RWPE2 (cell line): Measurements from ENCODE around the gene CCNB3.
"Not testable (repeated sequence)": the region's sequence is repeated elsewhere in the genome, so short reads cannot be mapped to it uniquely, and the experiment has no call there.

Experiments used
- ATAC-seq: fragments of 200-7000 bp; cut with Tn5 transposase; 3 replicates; pipeline ENCODE4 v1.9.1; 2021; ENCODE audit warnings: low read depth
- DNase-seq: peaks from one replicate; pipeline ENCODE4 v3.0.0-alpha.2; 2020; ENCODE audit warnings: low spot score
- H3K27ac ChIP-seq: fragments of 450-650 bp; 2 replicates; pipeline ENCODE4 v1.5.1; 2017; ENCODE audit warnings: mild to moderate bottlenecking; ENCODE audit not compliant: poor library complexity, severe bottlenecking
- H3K27me3 ChIP-seq: fragments of 250-450 bp; sonication (Bioruptor Pico); 2 replicates; pipeline ENCODE4 v1.5.1; 2021; ENCODE audit warnings: mild to moderate bottlenecking, moderate library complexity; ENCODE audit not compliant: insufficient read depth, poor library complexity, severe bottlenecking
- H3K36me3 ChIP-seq: fragments of 250-450 bp; sonication (Bioruptor Pico); 2 replicates; pipeline ENCODE4 v1.5.1; 2020; ENCODE audit warnings: low read depth, mild to moderate bottlenecking, moderate library complexity
- H3K4me1 ChIP-seq: fragments of 250-450 bp; sonication (Bioruptor Pico); 2 replicates; pipeline ENCODE4 v1.5.1; 2021; ENCODE audit warnings: mild to moderate bottlenecking, moderate library complexity; ENCODE audit not compliant: insufficient read depth, poor library complexity, severe bottlenecking
- H3K4me3 ChIP-seq: fragments of 250-450 bp; sonication (Bioruptor Pico); 2 replicates; pipeline ENCODE4 v1.5.1; 2021; ENCODE audit warnings: mild to moderate bottlenecking, moderate library complexity; ENCODE audit not compliant: severe bottlenecking
- H3K9me3 ChIP-seq: fragments of 250-450 bp; sonication (Bioruptor Pico); 2 replicates; pipeline ENCODE4 v1.5.1; 2021; ENCODE audit warnings: mild to moderate bottlenecking, moderate library complexity; ENCODE audit not compliant: severe bottlenecking
- CTCF ChIP-seq: fragments of 450-650 bp; IDR thresholded peaks from one replicate; pipeline ENCODE4 v1.5.1; 2017; ENCODE audit warnings: mild to moderate bottlenecking, moderate library complexity; ENCODE audit not compliant: poor library complexity, severe bottlenecking

CCNB3 gene

GRCh38 chrX:50206753-50207152, 2.2 kb downstream of the CCNB3 start:
- DNase-seq (no peak), ATAC-seq (no peak)
- H3K27ac ChIP-seq: no peak overlapping the region
- H3K9me3 ChIP-seq: no peaks in the 10 kb centered on the region
- H3K4me3 ChIP-seq: no peak overlapping the region
- no peaks in the 10 kb centered on the region for H3K36me3 ChIP-seq
- TF ChIP-seq CTCF: no peak
- H3K27me3 ChIP-seq: no peaks in the 10 kb centered on the region
- H3K4me1 ChIP-seq: no peaks in the 10 kb centered on the region

DNA sequence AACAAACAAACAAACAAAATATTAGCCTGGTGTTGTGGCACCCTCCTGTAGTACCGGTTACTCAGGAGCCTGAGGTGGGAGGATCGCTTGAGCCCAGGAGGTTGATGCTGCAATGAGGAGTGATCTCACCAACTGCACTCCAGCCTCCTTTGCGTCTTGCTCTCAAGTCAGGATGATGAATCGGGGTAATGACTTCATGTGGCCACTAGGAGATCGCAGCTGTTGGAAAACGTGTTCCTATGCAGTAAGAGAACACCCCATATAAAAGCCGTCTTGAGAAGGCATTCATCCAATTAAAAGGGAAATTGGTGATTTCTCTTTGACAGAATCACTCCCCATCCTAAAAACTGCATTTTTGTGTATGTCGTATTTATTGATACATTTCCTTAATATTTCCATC, 6.9 kb downstream of the CCNB3 start:
- no peak for DNase-seq
- no peak for ATAC-seq
- H3K27ac ChIP-seq: no peak overlapping the region
- no peak for TF ChIP-seq CTCF
- no peaks in the 10 kb centered on the region for H3K4me1 ChIP-seq
- H3K4me3 ChIP-seq: no peak overlapping the region
- H3K27me3 ChIP-seq: no peaks in the 10 kb centered on the region
- H3K9me3 ChIP-seq: no peaks in the 10 kb centered on the region
- no peaks in the 10 kb centered on the region for H3K36me3 ChIP-seq

- no peak overlapping the region for H3K4me3 ChIP-seq
- no peaks in the 10 kb centered on the region for H3K4me1 ChIP-seq
- DNase-seq: no peak
- H3K36me3 ChIP-seq: no peaks in the 10 kb centered on the region
- H3K27ac ChIP-seq: no peak overlapping the region
- no peak for TF ChIP-seq CTCF
- ATAC-seq: no peak
- H3K9me3 ChIP-seq: no peaks in the 10 kb centered on the region
- H3K27me3 ChIP-seq: no peaks in the 10 kb centered on the region
These were observed 76.7 kb downstream of the CCNB3 start for GRCh38 chrX:50281253-50281652.

DNA sequence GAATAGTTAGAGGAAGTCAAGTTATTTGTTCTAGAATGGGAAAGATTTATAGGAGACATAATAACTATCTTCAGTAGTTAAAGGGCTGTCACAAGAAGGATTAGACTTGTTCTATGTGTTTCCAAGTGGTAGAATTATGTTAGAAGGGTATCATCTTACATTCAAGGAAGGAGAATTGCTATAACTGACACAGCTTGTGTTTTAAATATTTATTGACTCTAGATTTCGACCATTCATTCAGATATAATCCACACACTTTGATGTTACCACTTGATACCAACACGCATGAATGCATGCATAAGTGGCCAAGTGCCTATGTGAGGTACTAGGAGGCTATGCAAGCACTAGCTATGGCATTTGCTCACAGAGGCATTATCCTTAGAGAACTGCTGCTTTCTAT, 122.7 kb downstream of the CCNB3 start:
- Histone ChIP-seq H3K36me3 (no peaks in the 10 kb centered on the region), H3K27me3 (no peaks in the 10 kb centered on the region), H3K9me3 (no peaks in the 10 kb centered on the region), H3K27ac (no peak overlapping the region), H3K4me3 (no peak overlapping the region), H3K4me1 (no peaks in the 10 kb centered on the region)
- no peak for TF ChIP-seq CTCF
- no peak for DNase-seq
- no peak for ATAC-seq

- not testable (repeated sequence) for H3K36me3 ChIP-seq, H3K4me1 ChIP-seq, H3K4me3 ChIP-seq, DNase-seq, H3K27me3 ChIP-seq, H3K27ac ChIP-seq, ATAC-seq, H3K9me3 ChIP-seq
These were observed 128.1 kb downstream of the CCNB3 start for GRCh38 chrX:50332668-50333067.
